Spinal cord (tissue), 10 donors: ENCODE results near the gene EPB41L2. TPM values are rescaled to one million over a fixed set of nuclear protein-coding genes. Genes with fewer than 3 reads are reported as not detected.
A peak's percentile ranks its signal among the peaks of the same experiment; 100 is the strongest.

ENCODE experiments used
- DNase-seq, 6 donors: peaks; one replicate each; pipeline versions ENCODE4 v3.0.0 to v3.0.0-alpha.2; 2013 to 2015; ENCODE audit warnings: low spot score in 6 of 6, low read depth in 4 of 6
- H3K27ac ChIP-seq: one replicate; pipeline ENCODE4 v1.5.1; 2013; ENCODE audit warnings: low read depth, low read length, control low read depth
- H3K27me3 ChIP-seq: one replicate; pipeline ENCODE4 v1.6.1; 2013; ENCODE audit warnings: low read length; ENCODE audit not compliant: control insufficient read depth, insufficient read depth
- H3K36me3 ChIP-seq: one replicate; pipeline ENCODE4 v1.6.1; 2013; ENCODE audit warnings: low read length; ENCODE audit not compliant: control insufficient read depth, insufficient read depth
- H3K4me1 ChIP-seq: one replicate; pipeline ENCODE4 v1.6.1; 2013; ENCODE audit warnings: low read length; ENCODE audit not compliant: control insufficient read depth, insufficient read depth
- H3K4me3 ChIP-seq: one replicate; pipeline ENCODE4 v1.5.1; 2013; ENCODE audit warnings: low read depth, low read length, control low read depth
- H3K9me3 ChIP-seq: one replicate; pipeline ENCODE4 v1.6.1; 2013; ENCODE audit warnings: low read length; ENCODE audit not compliant: control insufficient read depth, insufficient read depth
- WGBS: methylation state at CpG from one replicate; pipeline ENCODE4 v1.1.5; 2013; ENCODE audit warnings: missing lambda C conversion rate; ENCODE audit not compliant: insufficient coverage; 5-methylcytosine and 5-hydroxymethylcytosine counted together
- polyA plus RNA-seq, 2 donors: library from polyadenylated mRNA; unstranded; fragments of 120-200 nt; gene quantifications; one replicate each; pipeline ENCODE4 v1.2.1, GENCODE V29; 2013; ENCODE audit not compliant: insufficient read length in 2 of 2
- total RNA-seq, 2 donors: library from RNA; depleted of rRNA in 1 of 2; stranded (reverse); fragments of 120-200 nt in 1 of 2; fragments of >200 nt in 1 of 2; gene quantifications; one replicate each; pipeline versions ENCODE4 v1.2.3 to v1.2.4, GENCODE V29; 2013 to 2014
- donor health status: healthy.

Gene EPB41L2
- total and polyA plus RNA-seq, 4 donors, result 122 to 311 (median 267) TPM

- Histone ChIP-seq H3K36me3 (no peaks in the 10 kb centered on the region), H3K27ac (peak overlapping the region; percentile 35), H3K4me1 (no peaks in the 10 kb centered on the region), H3K4me3 (no peak overlapping the region), H3K9me3 (peaks cover 2% of the 10 kb centered on the region), H3K27me3 (no peaks in the 10 kb centered on the region)
- 30% methylated on average over 3 of the region's 6 CpGs for WGBS
- peak in 3 of 6 donors; percentile 21 to 77 (median 56) for DNase-seq
Observed at GRCh38 chr6:130933712-130934200, 129.3 kb downstream of the EPB41L2 start.

GRCh38 chr6:130932921-130933320 lies 130.1 kb downstream of the EPB41L2 start:
- H3K27ac ChIP-seq, result peak overlapping the region; percentile 54
- H3K4me3 ChIP-seq, result no peak overlapping the region
- no peak for DNase-seq
- no peaks in the 10 kb centered on the region for H3K4me1 ChIP-seq
- H3K9me3 ChIP-seq, result peaks cover 2% of the 10 kb centered on the region
- no CpG with 5 or more reads among the region's 2 CpGs for WGBS
- H3K27me3 ChIP-seq, result no peaks in the 10 kb centered on the region
- no peaks in the 10 kb centered on the region for H3K36me3 ChIP-seq

- no peak for DNase-seq
- Histone ChIP-seq H3K4me1 (no peaks in the 10 kb centered on the region), H3K4me3 (no peak overlapping the region), H3K27me3 (no peaks in the 10 kb centered on the region), H3K27ac (no peak overlapping the region), H3K36me3 (no peaks in the 10 kb centered on the region), H3K9me3 (peaks cover 2% of the 10 kb centered on the region)
- 86% methylated on average over 1 of the region's 2 CpGs for WGBS
Observed at GRCh38 chr6:130932438-130932837, 130.6 kb downstream of the EPB41L2 start.

GRCh38 chr6:130931683-130932082 lies 131.4 kb downstream of the EPB41L2 start:
- no peaks in the 10 kb centered on the region for H3K27me3 ChIP-seq
- H3K27ac ChIP-seq, result no peak overlapping the region
- H3K36me3 ChIP-seq, result no peaks in the 10 kb centered on the region
- no peaks in the 10 kb centered on the region for H3K4me1 ChIP-seq
- no peak for DNase-seq
- WGBS, result 100% methylated on average over 2 of the region's 4 CpGs
- no peak overlapping the region for H3K4me3 ChIP-seq
- peaks cover 2% of the 10 kb centered on the region for H3K9me3 ChIP-seq

GRCh38 chr6:130929036-130929678 lies 133.9 kb downstream of the EPB41L2 start:
- H3K4me1 ChIP-seq, result no peaks in the 10 kb centered on the region
- H3K4me3 ChIP-seq, result no peak overlapping the region
- no peaks in the 10 kb centered on the region for H3K36me3 ChIP-seq
- 68% methylated on average over 4 of the region's 7 CpGs for WGBS
- peaks cover 2% of the 10 kb centered on the region for H3K9me3 ChIP-seq
- H3K27ac ChIP-seq, result no peak overlapping the region
- no peaks in the 10 kb centered on the region for H3K27me3 ChIP-seq
- peak in 2 of 6 donors; percentile 25 to 43 for DNase-seq

DNA sequence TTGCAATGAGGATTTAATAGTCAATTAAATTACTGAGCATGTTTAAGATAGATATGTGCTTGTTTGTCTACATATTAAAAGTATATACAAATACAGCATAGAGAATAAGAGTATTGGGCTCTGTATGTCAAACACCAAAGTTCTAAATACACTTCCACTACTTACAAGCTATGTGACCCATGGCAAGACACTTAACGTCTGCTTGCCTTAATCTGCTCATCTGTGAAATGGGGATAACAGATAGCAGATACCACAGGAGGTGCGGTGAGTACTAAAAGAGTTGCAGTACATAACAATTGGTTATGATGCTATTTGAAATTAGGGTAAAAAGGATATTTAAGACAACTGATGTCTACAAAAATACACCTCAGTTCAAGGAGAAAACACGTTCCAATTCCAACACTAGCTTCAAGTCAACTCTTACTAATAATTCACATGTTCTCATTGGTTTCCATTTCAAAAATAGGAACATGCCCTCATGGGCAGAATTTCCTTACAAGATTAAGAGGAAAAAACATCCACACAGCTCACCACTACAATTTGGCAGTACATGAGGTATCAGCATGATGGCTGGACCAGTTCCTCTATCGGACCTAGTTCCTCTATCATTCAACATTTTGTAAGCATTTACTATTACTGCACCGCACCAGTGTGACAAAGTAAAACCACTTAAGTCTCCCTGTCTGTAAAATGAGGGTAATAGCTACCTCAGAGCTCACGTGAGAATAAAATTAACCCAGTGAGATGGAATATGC lies 134.7 kb downstream of the EPB41L2 start:
- no peaks in the 10 kb centered on the region for H3K36me3 ChIP-seq
- H3K4me1 ChIP-seq, result no peaks in the 10 kb centered on the region
- no peaks in the 10 kb centered on the region for H3K27me3 ChIP-seq
- H3K4me3 ChIP-seq, result no peak overlapping the region
- peaks cover 2% of the 10 kb centered on the region for H3K9me3 ChIP-seq
- whole genome bisulfite sequencing, result 100% methylated on average over 1 of the region's 6 CpGs
- no peak overlapping the region for H3K27ac ChIP-seq
- no peak for DNase-seq

GRCh38 chr6:130927305-130927704 lies 135.7 kb downstream of the EPB41L2 start:
- Histone ChIP-seq H3K27ac (no peak overlapping the region), H3K4me1 (no peaks in the 10 kb centered on the region), H3K36me3 (no peaks in the 10 kb centered on the region), H3K4me3 (no peak overlapping the region), H3K27me3 (no peaks in the 10 kb centered on the region), H3K9me3 (peaks cover 2% of the 10 kb centered on the region)
- no CpG with 5 or more reads among the region's 2 CpGs for WGBS
- DNase-seq, result no peak

DNA sequence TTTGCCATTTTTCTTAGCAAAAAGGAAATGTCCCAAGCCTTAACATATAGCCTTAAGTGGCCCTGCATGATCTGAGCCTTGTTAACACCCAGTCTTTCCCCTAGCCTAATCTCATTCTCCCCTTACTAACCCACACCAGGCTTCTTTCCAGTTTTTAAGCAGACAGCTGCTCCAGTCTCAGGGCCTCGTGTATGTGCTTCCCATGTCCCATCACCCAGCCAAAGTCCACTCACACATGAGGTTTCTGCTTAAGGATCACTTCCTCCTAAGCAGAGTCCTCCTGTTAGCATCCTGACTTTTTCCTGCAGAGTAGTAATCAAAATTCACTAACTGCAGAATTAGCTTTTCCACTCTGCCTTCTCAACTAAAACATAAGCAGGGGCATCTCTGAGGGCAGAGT lies 139.7 kb downstream of the EPB41L2 start:
- no peaks in the 10 kb centered on the region for H3K9me3 ChIP-seq
- no peak overlapping the region for H3K4me3 ChIP-seq
- H3K27ac ChIP-seq, result no peak overlapping the region
- DNase-seq, result no peak
- no peaks in the 10 kb centered on the region for H3K36me3 ChIP-seq
- H3K27me3 ChIP-seq, result no peaks in the 10 kb centered on the region
- 63% methylated on average over 1 of the region's 1 CpG for WGBS
- H3K4me1 ChIP-seq, result no peaks in the 10 kb centered on the region

DNA sequence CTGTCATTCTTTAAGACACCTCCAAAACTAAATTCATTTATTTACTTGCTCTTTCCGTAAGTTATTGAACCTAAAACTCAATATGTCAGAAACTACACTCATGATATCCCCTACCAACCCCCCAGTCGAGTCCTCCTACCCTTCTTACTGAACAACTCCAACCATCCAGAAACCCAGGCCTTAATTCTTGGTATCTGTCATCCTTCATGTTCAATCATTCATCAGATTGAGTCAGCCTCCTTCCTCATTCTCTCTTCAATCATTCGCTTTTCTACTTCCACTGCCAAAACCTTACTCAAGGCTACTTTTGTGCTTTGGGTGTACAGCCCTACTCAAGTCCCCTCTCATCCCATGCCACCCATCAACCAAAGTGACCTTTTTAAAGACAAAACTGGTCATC lies 140.1 kb downstream of the EPB41L2 start:
- Histone ChIP-seq H3K9me3 (no peaks in the 10 kb centered on the region), H3K4me3 (no peak overlapping the region), H3K27me3 (no peaks in the 10 kb centered on the region), H3K27ac (no peak overlapping the region), H3K36me3 (no peaks in the 10 kb centered on the region), H3K4me1 (no peaks in the 10 kb centered on the region)
- no peak for DNase-seq
- 97% methylated on average over 3 of the region's 3 CpGs for WGBS

DNA sequence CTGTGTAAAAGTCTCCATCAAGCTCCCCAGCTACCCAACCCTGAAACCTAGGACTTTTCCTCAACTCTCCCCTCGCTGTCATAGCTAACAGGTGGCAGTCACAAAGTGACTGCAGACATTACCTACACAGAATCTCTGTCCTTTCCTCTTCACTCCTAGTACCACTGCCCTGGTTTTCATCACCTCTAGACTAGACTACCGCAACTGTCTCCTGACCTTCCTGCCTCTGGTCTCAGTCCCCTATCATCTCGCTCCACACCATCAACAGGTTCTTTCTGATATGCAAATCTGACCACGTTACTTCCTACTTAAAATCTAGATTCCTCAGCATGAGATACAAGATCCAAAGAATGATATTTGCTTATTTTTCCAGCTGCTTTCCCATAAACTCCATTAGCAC lies 142.1 kb downstream of the EPB41L2 start:
- Histone ChIP-seq H3K4me1 (no peaks in the 10 kb centered on the region), H3K9me3 (no peaks in the 10 kb centered on the region), H3K4me3 (no peak overlapping the region), H3K36me3 (no peaks in the 10 kb centered on the region), H3K27me3 (no peaks in the 10 kb centered on the region), H3K27ac (no peak overlapping the region)
- 70% methylated on average over 4 of the region's 4 CpGs for WGBS
- DNase-seq, result no peak
